Amniotic stem cell (primary cell): Measurements from ENCODE around the gene DVL2.

Experiments
- DNase-seq: peaks from one replicate; lab custom pipeline; 2025; lab: John Stamatoyannopoulos, UW

Gene DVL2

GRCh38 chr17:7237761-7238419 lies 3.6 kb upstream of the DVL2 start:
- no peak for DNase-seq

- no peak for DNase-seq
These were observed 3.0 kb upstream of the DVL2 start for GRCh38 chr17:7237266-7237760.

- DNase-seq, result no peak
These were observed 2.5 kb upstream of the DVL2 start for GRCh38 chr17:7236808-7237207.

- DNase-seq, result no peak
These were observed 1.7 kb upstream of the DVL2 start for GRCh38 chr17:7235693-7236665.

- DNase-seq, result no peak
These were observed 625 bp downstream of the DVL2 start for GRCh38 chr17:7233701-7234082.

GRCh38 chr17:7232114-7232513 lies 2.2 kb downstream of the DVL2 start:
- DNase-seq, result no peak

- no peak for DNase-seq
These were observed 4.8 kb downstream of the DVL2 start for GRCh38 chr17:7229504-7229903.

- no peak for DNase-seq
These were observed 5.4 kb downstream of the DVL2 start for GRCh38 chr17:7228920-7229319.

- DNase-seq, result no peak
These were observed 7.3 kb downstream of the DVL2 start for GRCh38 chr17:7226721-7227710.

- no peak for DNase-seq
These were observed 8.5 kb downstream of the DVL2 start for GRCh38 chr17:7225711-7226331.

GRCh38 chr17:7224661-7225111 lies 9.6 kb downstream of the DVL2 start:
- DNase-seq, result no peak

GRCh38 chr17:7224110-7224509 lies 10.2 kb downstream of the DVL2 start:
- DNase-seq, result no peak

- DNase-seq, result no peak
These were observed 10.9 kb downstream of the DVL2 start for GRCh38 chr17:7223375-7223774.

GRCh38 chr17:7222972-7223292 lies 11.4 kb downstream of the DVL2 start:
- no peak for DNase-seq

- no peak for DNase-seq
These were observed 12.0 kb downstream of the DVL2 start for GRCh38 chr17:7222093-7222971.

- DNase-seq, result no peak
These were observed 12.8 kb downstream of the DVL2 start for GRCh38 chr17:7221278-7222092.

GRCh38 chr17:7220593-7221277 lies 13.6 kb downstream of the DVL2 start:
- no peak for DNase-seq

GRCh38 chr17:7219812-7220592 lies 14.3 kb downstream of the DVL2 start, which contains the start of the genes ACADVL and DLG4:
Gene ACADVL (plus strand): TSS chr17:7219938. CDS start chr17:7219985, 47 bp downstream.
Gene DLG4 (minus strand): TSS chr17:7219836.
- DNase-seq, result peak; percentile 85
